NK-92 treated with Interleukin-12 subunit alpha and Interleukin-12 subunit beta, amount 100 ng/mL, for 24 hours (cell line): ENCODE data around the gene PHKG1.
"Not testable (repeated sequence)": the region's sequence is repeated elsewhere in the genome, so short reads cannot be mapped to it uniquely, and the experiment has no call there.

ENCODE experiments used
- DNase-seq: peaks from one replicate; lab custom pipeline; 2025; lab: John Stamatoyannopoulos, UW

PHKG1 gene

GRCh38 chr7:56092789-56093531 is at the start of gene PHKG1:
Gene PHKG1, minus strand, starts transcription at chr7:56092952. Its CDS starts 4,011 bp downstream, at chr7:56088941.
- no peak for DNase-seq

GRCh38 chr7:56131062-56131461 is 38.3 kb upstream of the PHKG1 start:
- not testable (repeated sequence) for DNase-seq

GRCh38 chr7:56127241-56127975 is 34.7 kb upstream of the PHKG1 start:
- no peak for DNase-seq

GRCh38 chr7:56125831-56126230 is 33.1 kb upstream of the PHKG1 start:
- no peak for DNase-seq

GRCh38 chr7:56124981-56125380 is 32.2 kb upstream of the PHKG1 start:
- DNase-seq: no peak

- DNase-seq: no peak
Observed at GRCh38 chr7:56121440-56121839, 28.7 kb upstream of the PHKG1 start.

GRCh38 chr7:56115852-56116538 is 23.2 kb upstream of the PHKG1 start, which contains the start of gene NUPR2:
Gene NUPR2, minus strand, starts transcription at chr7:56116417. Its CDS starts 103 bp downstream, at chr7:56116314.
- DNase-seq: no peak

GRCh38 chr7:56112244-56112643 is 19.5 kb upstream of the PHKG1 start:
- not testable (repeated sequence) for DNase-seq

- peak; percentile 3 for DNase-seq
Observed at GRCh38 chr7:56110611-56111010, 17.9 kb upstream of the PHKG1 start.

- no peak for DNase-seq
Observed at GRCh38 chr7:56107954-56108258, 15.2 kb upstream of the PHKG1 start.

- DNase-seq: peak; percentile 87
Observed at GRCh38 chr7:56106108-56107073, 13.6 kb upstream of the PHKG1 start, which contains the start of gene CHCHD2. Gene CHCHD2, minus strand, starts transcription at chr7:56106476. Its CDS starts 63 bp downstream, at chr7:56106413.

- no peak for DNase-seq
Observed at GRCh38 chr7:56105508-56105907, 12.8 kb upstream of the PHKG1 start.

GRCh38 chr7:56104138-56104537 is 11.4 kb upstream of the PHKG1 start:
- DNase-seq: not testable (repeated sequence)

GRCh38 chr7:56099653-56100052 is 6.9 kb upstream of the PHKG1 start:
- no peak for DNase-seq

- not testable (repeated sequence) for DNase-seq
Observed at GRCh38 chr7:56098187-56099008, 5.6 kb upstream of the PHKG1 start.

GRCh38 chr7:56097700-56098099 is 4.9 kb upstream of the PHKG1 start:
- DNase-seq: no peak

- DNase-seq: not testable (repeated sequence)
Observed at GRCh38 chr7:56092388-56092787, 364 bp downstream of the PHKG1 start.

- DNase-seq: no peak
Observed at GRCh38 chr7:56091591-56091990, 1.2 kb downstream of the PHKG1 start.

- no peak for DNase-seq
Observed at GRCh38 chr7:56087445-56087844, 5.3 kb downstream of the PHKG1 start.

GRCh38 chr7:56086761-56087160 is 6.0 kb downstream of the PHKG1 start:
- no peak for DNase-seq
